ENCODE data around the gene CLOCK. TPM values are rescaled to one million over a fixed set of nuclear protein-coding genes. Genes with fewer than 3 reads are reported as not detected.

The CLOCK gene
- total RNA-seq, 4 donors from 2014 or later, result 23.0 to 32.1 (median 27.8) TPM

GRCh38 chr4:55540271-55540670 is 6.4 kb downstream of the CLOCK start:
- Histone ChIP-seq H3K4me3 (no peak overlapping the region), H3K27ac (no peak overlapping the region), H3K4me1 (peaks cover 0 to 4% (median 1%) of the 10 kb centered on the region in 4 donors), H3K36me3 (no peaks in the 10 kb centered on the region), H3K9me3 (no peaks in the 10 kb centered on the region), H3K27me3 (no peaks in the 10 kb centered on the region)
- DNase-seq, result no peak
- TF ChIP-seq CTCF (IDR thresholded peaks at IDR 0.05), result no peak
- TF ChIP-seq POLR2A (IDR thresholded peaks at IDR 0.05), result no peak

DNA sequence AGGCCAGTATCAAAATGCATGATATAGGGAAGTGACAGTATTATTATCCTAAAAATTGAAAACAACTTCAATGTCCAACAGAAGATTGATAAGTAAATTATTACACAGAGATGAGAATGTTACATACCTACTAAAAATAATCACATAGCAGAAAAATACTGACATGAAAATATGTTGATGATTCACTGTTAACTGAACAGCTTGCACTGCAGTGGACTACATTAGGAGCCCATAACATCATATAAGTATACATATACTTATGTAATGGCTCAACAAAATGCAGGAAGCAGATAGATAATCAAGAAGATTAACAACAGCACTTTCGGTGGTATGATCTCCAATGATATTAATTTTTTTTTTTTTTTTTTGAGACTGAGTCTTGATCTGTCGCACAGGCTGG is 7.1 kb downstream of the CLOCK start:
- Histone ChIP-seq H3K36me3 (no peaks in the 10 kb centered on the region), H3K4me3 (no peak overlapping the region), H3K9me3 (no peaks in the 10 kb centered on the region), H3K27ac (no peak overlapping the region), H3K27me3 (no peaks in the 10 kb centered on the region), H3K4me1 (peaks cover 0 to 4% (median 0%) of the 10 kb centered on the region in 4 donors)
- DNase-seq, result no peak
- TF ChIP-seq CTCF (IDR thresholded peaks at IDR 0.05), result no peak
- TF ChIP-seq POLR2A (IDR thresholded peaks at IDR 0.05), result no peak

DNA sequence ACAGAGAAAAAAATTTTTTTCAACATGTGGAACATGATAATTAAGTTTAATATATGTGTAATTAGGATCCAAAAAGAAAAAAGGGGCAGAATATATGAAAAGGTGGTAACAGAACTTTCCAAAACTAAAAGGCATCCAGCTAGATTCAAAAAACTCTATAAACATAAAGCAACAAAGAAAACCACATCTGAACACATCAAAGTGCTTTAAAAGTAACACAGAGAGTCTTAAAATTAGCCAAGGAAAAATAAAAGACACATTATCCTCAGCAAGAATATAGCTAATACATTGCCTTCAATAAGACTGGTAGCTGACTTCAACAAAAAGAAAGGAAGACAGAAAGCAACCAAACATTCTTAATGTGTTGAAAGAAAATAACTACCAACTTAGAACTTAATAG is 8.2 kb downstream of the CLOCK start:
- H3K27me3 ChIP-seq, result no peaks in the 10 kb centered on the region
- no peaks in the 10 kb centered on the region for H3K36me3 ChIP-seq
- no peak overlapping the region for H3K27ac ChIP-seq
- H3K9me3 ChIP-seq, result no peaks in the 10 kb centered on the region
- no peak for TF ChIP-seq CTCF (IDR thresholded peaks at IDR 0.05)
- TF ChIP-seq POLR2A (IDR thresholded peaks at IDR 0.05), result no peak
- H3K4me3 ChIP-seq, result no peak overlapping the region
- no peaks in the 10 kb centered on the region for H3K4me1 ChIP-seq
- DNase-seq, result no peak

GRCh38 chr4:55534306-55534705 is 12.4 kb downstream of the CLOCK start:
- H3K27ac ChIP-seq, result no peak overlapping the region
- no peak for DNase-seq
- no peak overlapping the region for H3K4me3 ChIP-seq
- no peaks in the 10 kb centered on the region for H3K9me3 ChIP-seq
- TF ChIP-seq CTCF (IDR thresholded peaks at IDR 0.05) (no peak), POLR2A (IDR thresholded peaks at IDR 0.05) (no peak)
- no peaks in the 10 kb centered on the region for H3K27me3 ChIP-seq
- H3K36me3 ChIP-seq, result no peaks in the 10 kb centered on the region
- H3K4me1 ChIP-seq, result no peaks in the 10 kb centered on the region

DNA sequence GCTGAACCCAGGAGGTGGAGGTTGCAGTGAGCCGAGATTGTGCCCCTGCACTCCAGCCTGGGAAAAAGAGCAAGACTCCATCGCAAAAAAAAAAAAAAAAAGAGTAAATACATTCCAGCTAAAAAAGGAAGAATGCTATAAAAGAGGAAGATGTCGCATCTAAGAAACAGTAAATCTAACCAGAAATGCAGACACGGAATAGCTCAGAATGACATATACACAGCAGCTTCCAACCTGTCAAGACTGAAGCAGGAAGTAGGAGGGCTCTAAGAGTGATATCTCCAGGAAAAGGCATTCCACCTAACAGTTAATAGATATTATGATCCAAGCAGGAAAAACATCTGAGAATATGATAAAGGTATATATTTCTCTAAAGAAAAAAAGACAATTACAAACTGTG is 16.0 kb downstream of the CLOCK start:
- H3K36me3 ChIP-seq, result no peaks in the 10 kb centered on the region

More for the DNA sequence above, 16.0 kb downstream of the CLOCK start:
- H3K4me1 ChIP-seq, result no peaks in the 10 kb centered on the region
- no peak overlapping the region for H3K27ac ChIP-seq
- no peak overlapping the region for H3K4me3 ChIP-seq
- TF ChIP-seq POLR2A (IDR thresholded peaks at IDR 0.05) (no peak), CTCF (IDR thresholded peaks at IDR 0.05) (no peak)
- H3K27me3 ChIP-seq, result no peaks in the 10 kb centered on the region
- no peak for DNase-seq
- H3K9me3 ChIP-seq, result no peaks in the 10 kb centered on the region
